HepG2 (cell line): ENCODE data around the gene INO80B. TPM values are rescaled to one million over a fixed set of nuclear protein-coding genes. Genes with fewer than 3 reads are reported as not detected.
A peak's percentile ranks its signal among the peaks of the same experiment; 100 is the strongest.

Experiments
- AGO2 ChIP-seq: fragments of 200-400 bp; formaldehyde crosslinking; optimal IDR thresholded peaks from 2 replicates; pipeline ENCODE3; 2017; ENCODE audit warnings: mild to moderate bottlenecking, low read depth, low read length, moderate library complexity
- CCAR2 ChIP-seq: fragments of 200-400 bp; formaldehyde crosslinking; optimal IDR thresholded peaks from 2 replicates; pipeline ENCODE3; 2018; ENCODE audit warnings: low read depth, mild to moderate bottlenecking, low read length, moderate library complexity
- HDAC6 ChIP-seq: fragments of 200-600 bp; sonication (generic); IDR thresholded peaks from 2 replicates; pipeline ENCODE4 v1.7.0; 2017; ENCODE audit warnings: mild to moderate bottlenecking, antibody characterized with exemption, low read length, low read depth
- HIVEP1 ChIP-seq: sonication (generic); formaldehyde crosslinking; IDR thresholded peaks from 2 replicates; pipeline ENCODE4 v1.4.0; 2020; ENCODE audit warnings: mild to moderate bottlenecking, missing genetic modification reagents
- MYC ChIP-seq: sonication (generic); formaldehyde crosslinking; IDR thresholded peaks from 2 replicates; pipeline ENCODE4 v1.9.0; 2021; ENCODE audit warnings: missing genetic modification reagents, borderline replicate concordance
- NR1H2 ChIP-seq: sonication (generic); formaldehyde crosslinking; IDR thresholded peaks from 2 replicates; pipeline ENCODE4 v1.8.1; 2022; ENCODE audit warnings: low read depth, missing genetic modification reagents, borderline replicate concordance
- RFX3 ChIP-seq: IDR thresholded peaks from 2 replicates; pipeline ENCODE4 v1.6.1; 2016; ENCODE audit warnings: missing biosample characterization, missing genetic modification reagents
- SIX1 ChIP-seq: sonication (generic); formaldehyde crosslinking; IDR thresholded peaks from 2 replicates; pipeline ENCODE4 v1.4.0; 2020; ENCODE audit warnings: missing genetic modification reagents, borderline replicate concordance
- TEAD3 ChIP-seq: optimal IDR thresholded peaks from 2 replicates; pipeline ENCODE3; 2016; ENCODE audit warnings: borderline replicate concordance
- ZBTB20 ChIP-seq: sonication (generic); formaldehyde crosslinking; IDR thresholded peaks from 2 replicates; pipeline ENCODE4 v1.8.1; 2023; ENCODE audit warnings: missing genetic modification reagents, low read depth, mild to moderate bottlenecking, borderline replicate concordance
- ZNF703 ChIP-seq: sonication (generic); formaldehyde crosslinking; IDR thresholded peaks from 2 replicates; pipeline ENCODE4 v1.5.1; 2020; ENCODE audit warnings: missing genetic modification reagents, mild to moderate bottlenecking, moderate library complexity, borderline replicate concordance
- polyA plus RNA-seq, 8 experiments: library from polyadenylated mRNA; depleted of rRNA in 3 of 8; stranded (reverse) in 7 of 8; unstranded in 1 of 8; fragments of >200 nt; fragmentation: Illumina TruSeq in 4 of 8; extraction: Trizol in 4 of 8; gene quantifications; 2 replicates each; pipeline versions ENCODE4 v1.2.1 to v1.2.3, GENCODE V29; 2011 to 2016; ENCODE audit warnings: low read depth in 4 of 8, missing spikeins in 1 of 8, mixed read lengths in 1 of 8; ENCODE audit not compliant: insufficient read depth in 1 of 8
- total RNA-seq, 5 experiments: library from RNA; depleted of rRNA; stranded (reverse); fragments of >200 nt; fragmentation: Illumina TruSeq; extraction: Trizol; gene quantifications; 2 replicates each; pipeline ENCODE4 v1.2.3, GENCODE V29; 2016; ENCODE audit warnings: low read depth in 1 of 5
- TF ChIP-seq, protein P1 (sequence below): sonication (generic); formaldehyde crosslinking; IDR thresholded peaks from 2 replicates; pipeline ENCODE4 v1.5.0; 2020; ENCODE audit warnings: mild to moderate bottlenecking, missing genetic modification reagents, borderline replicate concordance
- TF ChIP-seq, protein P2 (sequence below): sonication (generic); formaldehyde crosslinking; IDR thresholded peaks from 2 replicates; pipeline ENCODE4 v1.8.0; 2022; ENCODE audit warnings: mild to moderate bottlenecking, missing genetic modification reagents
- TF ChIP-seq, protein P3 (sequence below): sonication (generic); formaldehyde crosslinking; IDR thresholded peaks from 2 replicates; pipeline ENCODE4 v1.4.0; 2020; ENCODE audit warnings: mild to moderate bottlenecking, missing genetic modification reagents
- TF ChIP-seq, protein P4 (sequence below): sonication (generic); formaldehyde crosslinking; IDR thresholded peaks from 2 replicates; pipeline ENCODE4 v1.9.0; 2022; ENCODE audit warnings: missing genetic modification reagents, mild to moderate bottlenecking, borderline replicate concordance

Gene INO80B
- total and polyA plus RNA-seq, 2 of the 13 experiments (the other 11 are each of a cell fraction or from before 2014, with no cell fraction given), result 6.2 to 14.5 TPM

DNA sequence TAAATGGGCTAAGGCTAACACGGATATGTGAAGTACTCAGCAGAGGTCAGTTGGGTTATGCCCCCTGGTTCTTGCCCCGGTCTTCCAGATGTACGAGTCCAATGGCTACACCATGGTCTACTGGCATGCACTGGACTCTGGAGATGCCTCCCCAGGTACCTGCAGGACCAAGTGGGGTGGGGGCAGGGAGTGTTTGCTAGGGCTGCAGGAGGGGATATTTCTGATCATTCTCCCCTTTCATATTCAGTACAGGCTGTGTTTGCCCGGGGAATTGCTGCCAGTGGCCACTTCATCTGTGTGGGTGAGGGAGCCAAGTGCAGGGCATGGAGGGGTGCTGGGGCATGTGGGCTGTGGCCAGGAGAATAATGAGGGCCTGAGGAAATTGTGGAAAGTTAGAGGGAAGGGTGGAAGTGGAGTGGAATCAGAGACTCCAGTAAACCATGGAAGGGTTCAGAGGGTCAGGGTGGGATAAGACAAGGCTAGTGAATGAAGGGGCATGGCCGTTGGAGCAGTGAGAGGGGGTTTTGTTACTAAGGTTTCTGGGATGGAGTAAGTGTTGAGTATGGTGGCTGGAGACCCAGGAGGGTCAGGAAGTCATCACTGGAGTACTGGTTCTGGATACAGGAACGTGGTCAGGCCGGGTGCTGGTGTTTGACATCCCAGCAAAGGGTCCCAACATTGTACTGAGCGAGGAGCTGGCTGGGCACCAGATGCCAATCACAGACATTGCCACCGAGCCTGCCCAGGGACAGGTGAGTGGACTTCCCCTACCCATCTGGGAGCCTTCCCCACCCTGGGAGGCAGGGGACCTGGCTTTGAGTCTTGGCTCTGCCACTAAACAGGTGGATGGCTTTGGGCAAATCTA is 31.4 kb upstream of the INO80B start (continued):
- TF ChIP-seq, protein P1, sequence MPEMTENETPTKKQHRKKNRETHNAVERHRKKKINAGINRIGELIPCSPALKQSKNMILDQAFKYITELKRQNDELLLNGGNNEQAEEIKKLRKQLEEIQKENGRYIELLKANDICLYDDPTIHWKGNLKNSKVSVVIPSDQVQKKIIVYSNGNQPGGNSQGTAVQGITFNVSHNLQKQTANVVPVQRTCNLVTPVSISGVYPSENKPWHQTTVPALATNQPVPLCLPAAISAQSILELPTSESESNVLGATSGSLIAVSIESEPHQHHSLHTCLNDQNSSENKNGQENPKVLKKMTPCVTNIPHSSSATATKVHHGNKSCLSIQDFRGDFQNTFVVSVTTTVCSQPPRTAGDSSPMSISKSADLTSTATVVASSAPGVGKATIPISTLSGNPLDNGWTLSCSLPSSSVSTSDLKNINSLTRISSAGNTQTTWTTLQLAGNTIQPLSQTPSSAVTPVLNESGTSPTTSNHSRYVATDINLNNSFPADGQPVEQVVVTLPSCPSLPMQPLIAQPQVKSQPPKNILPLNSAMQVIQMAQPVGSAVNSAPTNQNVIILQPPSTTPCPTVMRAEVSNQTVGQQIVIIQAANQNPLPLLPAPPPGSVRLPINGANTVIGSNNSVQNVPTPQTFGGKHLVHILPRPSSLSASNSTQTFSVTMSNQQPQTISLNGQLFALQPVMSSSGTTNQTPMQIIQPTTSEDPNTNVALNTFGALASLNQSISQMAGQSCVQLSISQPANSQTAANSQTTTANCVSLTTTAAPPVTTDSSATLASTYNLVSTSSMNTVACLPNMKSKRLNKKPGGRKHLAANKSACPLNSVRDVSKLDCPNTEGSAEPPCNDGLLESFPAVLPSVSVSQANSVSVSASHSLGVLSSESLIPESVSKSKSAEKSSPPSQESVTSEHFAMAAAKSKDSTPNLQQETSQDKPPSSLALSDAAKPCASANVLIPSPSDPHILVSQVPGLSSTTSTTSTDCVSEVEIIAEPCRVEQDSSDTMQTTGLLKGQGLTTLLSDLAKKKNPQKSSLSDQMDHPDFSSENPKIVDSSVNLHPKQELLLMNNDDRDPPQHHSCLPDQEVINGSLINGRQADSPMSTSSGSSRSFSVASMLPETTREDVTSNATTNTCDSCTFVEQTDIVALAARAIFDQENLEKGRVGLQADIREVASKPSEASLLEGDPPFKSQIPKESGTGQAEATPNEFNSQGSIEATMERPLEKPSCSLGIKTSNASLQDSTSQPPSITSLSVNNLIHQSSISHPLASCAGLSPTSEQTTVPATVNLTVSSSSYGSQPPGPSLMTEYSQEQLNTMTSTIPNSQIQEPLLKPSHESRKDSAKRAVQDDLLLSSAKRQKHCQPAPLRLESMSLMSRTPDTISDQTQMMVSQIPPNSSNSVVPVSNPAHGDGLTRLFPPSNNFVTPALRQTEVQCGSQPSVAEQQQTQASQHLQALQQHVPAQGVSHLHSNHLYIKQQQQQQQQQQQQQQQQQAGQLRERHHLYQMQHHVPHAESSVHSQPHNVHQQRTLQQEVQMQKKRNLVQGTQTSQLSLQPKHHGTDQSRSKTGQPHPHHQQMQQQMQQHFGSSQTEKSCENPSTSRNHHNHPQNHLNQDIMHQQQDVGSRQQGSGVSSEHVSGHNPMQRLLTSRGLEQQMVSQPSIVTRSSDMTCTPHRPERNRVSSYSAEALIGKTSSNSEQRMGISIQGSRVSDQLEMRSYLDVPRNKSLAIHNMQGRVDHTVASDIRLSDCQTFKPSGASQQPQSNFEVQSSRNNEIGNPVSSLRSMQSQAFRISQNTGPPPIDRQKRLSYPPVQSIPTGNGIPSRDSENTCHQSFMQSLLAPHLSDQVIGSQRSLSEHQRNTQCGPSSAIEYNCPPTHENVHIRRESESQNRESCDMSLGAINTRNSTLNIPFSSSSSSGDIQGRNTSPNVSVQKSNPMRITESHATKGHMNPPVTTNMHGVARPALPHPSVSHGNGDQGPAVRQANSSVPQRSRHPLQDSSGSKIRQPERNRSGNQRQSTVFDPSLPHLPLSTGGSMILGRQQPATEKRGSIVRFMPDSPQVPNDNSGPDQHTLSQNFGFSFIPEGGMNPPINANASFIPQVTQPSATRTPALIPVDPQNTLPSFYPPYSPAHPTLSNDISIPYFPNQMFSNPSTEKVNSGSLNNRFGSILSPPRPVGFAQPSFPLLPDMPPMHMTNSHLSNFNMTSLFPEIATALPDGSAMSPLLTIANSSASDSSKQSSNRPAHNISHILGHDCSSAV (CRISPR knock-in tag), result no peak
- TF ChIP-seq HDAC6 (no peak), NR1H2 (CRISPR knock-in tag) (no peak), ZNF703 (CRISPR knock-in tag) (no peak), TEAD3 (CRISPR knock-in tag) (no peak), AGO2 (peak; percentile 96), SIX1 (CRISPR knock-in tag) (no peak), HIVEP1 (CRISPR knock-in tag) (no peak), RFX3 (CRISPR knock-in tag) (no peak), MYC (CRISPR knock-in tag) (no peak), CCAR2 (peak; percentile 81), ZBTB20 (CRISPR knock-in tag) (no peak)
- TF ChIP-seq, protein P2, sequence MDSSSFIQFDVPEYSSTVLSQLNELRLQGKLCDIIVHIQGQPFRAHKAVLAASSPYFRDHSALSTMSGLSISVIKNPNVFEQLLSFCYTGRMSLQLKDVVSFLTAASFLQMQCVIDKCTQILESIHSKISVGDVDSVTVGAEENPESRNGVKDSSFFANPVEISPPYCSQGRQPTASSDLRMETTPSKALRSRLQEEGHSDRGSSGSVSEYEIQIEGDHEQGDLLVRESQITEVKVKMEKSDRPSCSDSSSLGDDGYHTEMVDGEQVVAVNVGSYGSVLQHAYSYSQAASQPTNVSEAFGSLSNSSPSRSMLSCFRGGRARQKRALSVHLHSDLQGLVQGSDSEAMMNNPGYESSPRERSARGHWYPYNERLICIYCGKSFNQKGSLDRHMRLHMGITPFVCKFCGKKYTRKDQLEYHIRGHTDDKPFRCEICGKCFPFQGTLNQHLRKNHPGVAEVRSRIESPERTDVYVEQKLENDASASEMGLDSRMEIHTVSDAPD, result 0 out of 2 replicates have a peak, but pooled peaks have one; percentile 9
- TF ChIP-seq, protein P3, sequence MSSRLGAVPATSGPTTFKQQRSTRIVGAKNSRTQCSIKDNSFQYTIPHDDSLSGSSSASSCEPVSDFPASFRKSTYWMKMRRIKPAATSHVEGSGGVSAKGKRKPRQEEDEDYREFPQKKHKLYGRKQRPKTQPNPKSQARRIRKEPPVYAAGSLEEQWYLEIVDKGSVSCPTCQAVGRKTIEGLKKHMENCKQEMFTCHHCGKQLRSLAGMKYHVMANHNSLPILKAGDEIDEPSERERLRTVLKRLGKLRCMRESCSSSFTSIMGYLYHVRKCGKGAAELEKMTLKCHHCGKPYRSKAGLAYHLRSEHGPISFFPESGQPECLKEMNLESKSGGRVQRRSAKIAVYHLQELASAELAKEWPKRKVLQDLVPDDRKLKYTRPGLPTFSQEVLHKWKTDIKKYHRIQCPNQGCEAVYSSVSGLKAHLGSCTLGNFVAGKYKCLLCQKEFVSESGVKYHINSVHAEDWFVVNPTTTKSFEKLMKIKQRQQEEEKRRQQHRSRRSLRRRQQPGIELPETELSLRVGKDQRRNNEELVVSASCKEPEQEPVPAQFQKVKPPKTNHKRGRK, result no peak
- TF ChIP-seq, protein P4, sequence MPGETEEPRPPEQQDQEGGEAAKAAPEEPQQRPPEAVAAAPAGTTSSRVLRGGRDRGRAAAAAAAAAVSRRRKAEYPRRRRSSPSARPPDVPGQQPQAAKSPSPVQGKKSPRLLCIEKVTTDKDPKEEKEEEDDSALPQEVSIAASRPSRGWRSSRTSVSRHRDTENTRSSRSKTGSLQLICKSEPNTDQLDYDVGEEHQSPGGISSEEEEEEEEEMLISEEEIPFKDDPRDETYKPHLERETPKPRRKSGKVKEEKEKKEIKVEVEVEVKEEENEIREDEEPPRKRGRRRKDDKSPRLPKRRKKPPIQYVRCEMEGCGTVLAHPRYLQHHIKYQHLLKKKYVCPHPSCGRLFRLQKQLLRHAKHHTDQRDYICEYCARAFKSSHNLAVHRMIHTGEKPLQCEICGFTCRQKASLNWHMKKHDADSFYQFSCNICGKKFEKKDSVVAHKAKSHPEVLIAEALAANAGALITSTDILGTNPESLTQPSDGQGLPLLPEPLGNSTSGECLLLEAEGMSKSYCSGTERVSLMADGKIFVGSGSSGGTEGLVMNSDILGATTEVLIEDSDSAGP, result no peak
